HepG2 (cell line): ENCODE measurements around the gene SLC25A45. TPM values are rescaled to one million over a fixed set of nuclear protein-coding genes. Genes with fewer than 3 reads are reported as not detected.

Experiments
- ATF7-NPFF ChIP-seq: sonication (generic); formaldehyde crosslinking; IDR thresholded peaks from 2 replicates; pipeline ENCODE4 v1.8.1; 2023; ENCODE audit warnings: mild to moderate bottlenecking, low read depth, missing genetic modification reagents, moderate library complexity
- ATM ChIP-seq: fragments of 450-650 bp; IDR thresholded peaks from 2 replicates; pipeline ENCODE4 v1.7.1; 2017; ENCODE audit warnings: mild to moderate bottlenecking, borderline replicate concordance
- FOXP4 ChIP-seq: sonication (generic); formaldehyde crosslinking; IDR thresholded peaks from 2 replicates; pipeline ENCODE4 v1.4.0; 2020; ENCODE audit warnings: missing genetic modification reagents
- FUBP1 ChIP-seq: sonication (generic); formaldehyde crosslinking; IDR thresholded peaks from 2 replicates; pipeline ENCODE4 v1.5.1; 2020; ENCODE audit warnings: missing genetic modification reagents, mild to moderate bottlenecking, borderline replicate concordance
- LRRFIP1 ChIP-seq: sonication (generic); formaldehyde crosslinking; conservative IDR thresholded peaks from 2 replicates; pipeline ENCODE4 v1.4.0; 2020; ENCODE audit warnings: missing genetic modification reagents
- NFRKB ChIP-seq: fragments of 450-650 bp; IDR thresholded peaks from 2 replicates; pipeline ENCODE4 v1.6.1; 2017
- PHF20 ChIP-seq: sonication (generic); formaldehyde crosslinking; IDR thresholded peaks from 2 replicates; pipeline ENCODE4 v1.5.0; 2020; ENCODE audit warnings: mild to moderate bottlenecking, missing genetic modification reagents
- POLR2AphosphoS5 ChIP-seq: IDR thresholded peaks from 2 replicates; pipeline ENCODE4 v1.6.1; 2012; ENCODE audit warnings: low read depth, low read length
- REST ChIP-seq, 2 experiments: IDR thresholded peaks; 2 replicates each; pipeline ENCODE4 v1.6.1; 2011 to 2012; ENCODE audit warnings: low read length in 2 of 2, borderline replicate concordance in 1 of 2, low read depth in 1 of 2, mild to moderate bottlenecking in 1 of 2, moderate library complexity in 1 of 2
- USF2 ChIP-seq, 2 experiments: sonication (generic) in 1 of 2; formaldehyde crosslinking in 1 of 2; IDR thresholded peaks; 2 replicates each; pipeline versions ENCODE4 v1.5.1 to v1.6.1; 2011 to 2020; ENCODE audit warnings: borderline replicate concordance in 1 of 2, low read depth in 1 of 2, low read length in 1 of 2, mild to moderate bottlenecking in 1 of 2, missing genetic modification reagents in 1 of 2, moderate library complexity in 1 of 2
- ZBTB49 ChIP-seq: sonication (generic); formaldehyde crosslinking; IDR thresholded peaks from 2 replicates; pipeline ENCODE4 v1.4.0; 2020; ENCODE audit warnings: missing genetic modification reagents, borderline replicate concordance
- ZFP1 ChIP-seq: IDR thresholded peaks from 2 replicates; pipeline ENCODE4 v1.6.1; 2016
- ZNF629 ChIP-seq: sonication (generic); formaldehyde crosslinking; conservative IDR thresholded peaks from 2 replicates; pipeline ENCODE4 v1.5.0; 2020; ENCODE audit warnings: missing genetic modification reagents
- polyA plus RNA-seq, 8 experiments: library from polyadenylated mRNA; depleted of rRNA in 3 of 8; stranded (reverse) in 7 of 8; unstranded in 1 of 8; fragments of >200 nt; fragmentation: Illumina TruSeq in 4 of 8; extraction: Trizol in 4 of 8; gene quantifications; 2 replicates each; pipeline versions ENCODE4 v1.2.1 to v1.2.3, GENCODE V29; 2011 to 2016; ENCODE audit warnings: low read depth in 4 of 8, missing spikeins in 1 of 8, mixed read lengths in 1 of 8; ENCODE audit not compliant: insufficient read depth in 1 of 8
- total RNA-seq, 5 experiments: library from RNA; depleted of rRNA; stranded (reverse); fragments of >200 nt; fragmentation: Illumina TruSeq; extraction: Trizol; gene quantifications; 2 replicates each; pipeline ENCODE4 v1.2.3, GENCODE V29; 2016; ENCODE audit warnings: low read depth in 1 of 5

SLC25A45 gene
- total and polyA plus RNA-seq, 2 of the 13 experiments (the other 11 are each of a cell fraction or from before 2014, with no cell fraction given): 1.2 to 3.4 TPM

GRCh38 chr11:65357856-65358356 lies 24.5 kb downstream of the SLC25A45 start (continued):
- TF ChIP-seq ZBTB49 (CRISPR knock-in tag) (no peak), PHF20 (CRISPR knock-in tag) (peak; percentile 34; the same call in 1 of the 2 replicates), LRRFIP1 (CRISPR knock-in tag) (no peak), ZFP1 (CRISPR knock-in tag) (no peak), ATM (no peak), FUBP1 (CRISPR knock-in tag) (no peak), USF2 (IDR thresholded peaks at IDR 0.05; ENCODE audit: low read depth, low read length) (no peak), USF2 (CRISPR knock-in tag; IDR thresholded peaks at IDR 0.05; ENCODE audit: borderline replicate concordance) (no peak), POLR2AphosphoS5 (0 out of 2 replicates have a peak, but pooled peaks have one; percentile 45), ATF7-NPFF (CRISPR knock-in tag) (no peak), NFRKB (no peak), REST (IDR thresholded peaks at IDR 0.05; ENCODE audit: borderline replicate concordance in 1 of 2, low read depth in 1 of 2, low read length in 2 of 2) (0 out of 4 replicates have a peak, but pooled peaks of 1 of the 2 experiments have one; percentile 2), FOXP4 (CRISPR knock-in tag) (peak; percentile 77), ZNF629 (CRISPR knock-in tag) (0 out of 2 replicates have a peak, but pooled peaks have one; percentile 34)
